Spinal cord (tissue), 10 donors: ENCODE measurements around the gene CREB3. TPM values are rescaled to one million over a fixed set of nuclear protein-coding genes. Genes with fewer than 3 reads are reported as not detected.

Experiments used
- DNase-seq, 6 donors: peaks; one replicate each; pipeline versions ENCODE4 v3.0.0 to v3.0.0-alpha.2; 2013 to 2015; ENCODE audit warnings: low spot score in 6 of 6, low read depth in 4 of 6
- H3K27ac ChIP-seq: one replicate; pipeline ENCODE4 v1.5.1; 2013; ENCODE audit warnings: low read depth, low read length, control low read depth
- H3K27me3 ChIP-seq: one replicate; pipeline ENCODE4 v1.6.1; 2013; ENCODE audit warnings: low read length; ENCODE audit not compliant: control insufficient read depth, insufficient read depth
- H3K36me3 ChIP-seq: one replicate; pipeline ENCODE4 v1.6.1; 2013; ENCODE audit warnings: low read length; ENCODE audit not compliant: control insufficient read depth, insufficient read depth
- H3K4me1 ChIP-seq: one replicate; pipeline ENCODE4 v1.6.1; 2013; ENCODE audit warnings: low read length; ENCODE audit not compliant: control insufficient read depth, insufficient read depth
- H3K4me3 ChIP-seq: one replicate; pipeline ENCODE4 v1.5.1; 2013; ENCODE audit warnings: low read depth, low read length, control low read depth
- H3K9me3 ChIP-seq: one replicate; pipeline ENCODE4 v1.6.1; 2013; ENCODE audit warnings: low read length; ENCODE audit not compliant: control insufficient read depth, insufficient read depth
- WGBS: methylation state at CpG from one replicate; pipeline ENCODE4 v1.1.5; 2013; ENCODE audit warnings: missing lambda C conversion rate; ENCODE audit not compliant: insufficient coverage; 5-methylcytosine and 5-hydroxymethylcytosine counted together
- polyA plus RNA-seq, 2 donors: library from polyadenylated mRNA; unstranded; fragments of 120-200 nt; gene quantifications; one replicate each; pipeline ENCODE4 v1.2.1, GENCODE V29; 2013; ENCODE audit not compliant: insufficient read length in 2 of 2
- total RNA-seq, 2 donors: library from RNA; depleted of rRNA in 1 of 2; stranded (reverse); fragments of 120-200 nt in 1 of 2; fragments of >200 nt in 1 of 2; gene quantifications; one replicate each; pipeline versions ENCODE4 v1.2.3 to v1.2.4, GENCODE V29; 2013 to 2014
- donor health status: healthy.

The CREB3 gene
- total and polyA plus RNA-seq, 4 donors = 29.6 to 53.6 (median 49.5) TPM

DNA sequence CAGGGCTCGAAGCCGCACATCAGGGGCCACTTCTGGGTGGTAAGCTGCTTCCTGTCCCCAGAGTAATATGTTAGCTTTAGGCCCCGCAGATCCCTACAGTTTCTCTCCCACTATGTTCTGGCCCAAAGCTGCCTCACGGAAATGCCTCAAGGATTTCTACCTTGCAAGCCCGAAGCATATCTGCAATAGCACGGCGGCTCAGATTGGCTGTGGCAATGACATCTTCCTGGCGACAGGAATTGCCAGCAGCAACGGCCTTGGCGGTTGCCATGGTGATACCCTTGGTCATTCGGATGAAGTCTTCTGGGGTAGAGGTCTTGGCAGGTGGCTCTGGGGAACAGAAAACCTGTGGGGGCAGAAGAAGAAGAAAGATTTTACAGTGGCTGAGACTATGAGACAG, 32.4 kb upstream of the CREB3 start:
- no peak for DNase-seq
- no peak overlapping the region for H3K4me3 ChIP-seq
- H3K9me3 ChIP-seq = no peaks in the 10 kb centered on the region
- H3K36me3 ChIP-seq = peaks cover 76% of the 10 kb centered on the region
- H3K27ac ChIP-seq = no peak overlapping the region
- WGBS = 78% methylated on average over 11 of the region's 11 CpGs
- H3K4me1 ChIP-seq = no peaks in the 10 kb centered on the region
- H3K27me3 ChIP-seq = no peaks in the 10 kb centered on the region

DNA sequence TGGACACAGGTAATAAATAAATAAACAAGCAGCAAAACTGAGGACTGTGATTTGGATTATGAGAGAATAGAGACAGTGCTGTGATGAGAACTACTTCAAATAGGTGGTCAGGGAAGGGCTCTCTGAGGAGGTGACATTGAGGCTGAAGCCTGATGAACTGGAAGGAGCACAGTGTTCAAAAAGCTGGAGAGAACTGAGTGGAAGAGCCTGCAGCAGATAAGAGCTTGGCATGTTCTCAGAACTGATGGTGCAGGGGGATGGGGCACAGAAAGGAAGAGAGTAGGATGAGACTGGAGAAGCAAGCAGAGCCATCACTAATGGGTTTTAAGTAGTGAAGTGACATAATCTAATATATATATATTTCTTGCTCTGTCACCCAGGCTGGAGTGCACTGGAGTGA, 31.5 kb upstream of the CREB3 start:
- Histone ChIP-seq H3K27ac (no peak overlapping the region), H3K4me1 (no peaks in the 10 kb centered on the region), H3K27me3 (no peaks in the 10 kb centered on the region), H3K4me3 (no peak overlapping the region), H3K9me3 (no peaks in the 10 kb centered on the region), H3K36me3 (peaks cover 85% of the 10 kb centered on the region)
- DNase-seq = no peak

DNA sequence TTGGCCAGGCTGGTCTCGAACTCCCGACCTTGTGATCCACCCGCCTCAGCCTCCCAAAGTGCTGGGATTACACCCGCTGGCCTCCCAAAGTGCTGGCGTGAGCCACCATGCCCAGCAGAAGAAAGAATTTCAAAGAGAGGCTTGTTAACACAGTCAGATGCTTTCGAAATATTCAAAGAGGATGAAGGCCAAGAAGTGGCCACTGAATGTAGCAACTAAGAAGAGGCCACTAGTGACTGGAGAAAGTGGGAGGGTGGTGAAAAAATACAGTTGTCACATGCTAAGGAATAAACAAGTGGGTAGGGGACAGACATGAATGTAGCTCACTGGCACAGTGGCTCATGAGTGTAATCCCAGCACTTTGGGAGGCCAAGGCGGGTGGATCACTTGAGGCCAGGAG, 29.8 kb upstream of the CREB3 start:
- peaks cover 94% of the 10 kb centered on the region for H3K36me3 ChIP-seq
- WGBS = 98% methylated on average over 6 of the region's 7 CpGs
- H3K4me3 ChIP-seq = no peak overlapping the region
- no peaks in the 10 kb centered on the region for H3K27me3 ChIP-seq
- no peak for DNase-seq
- no peaks in the 10 kb centered on the region for H3K4me1 ChIP-seq
- H3K27ac ChIP-seq = no peak overlapping the region
- H3K9me3 ChIP-seq = no peaks in the 10 kb centered on the region

DNA sequence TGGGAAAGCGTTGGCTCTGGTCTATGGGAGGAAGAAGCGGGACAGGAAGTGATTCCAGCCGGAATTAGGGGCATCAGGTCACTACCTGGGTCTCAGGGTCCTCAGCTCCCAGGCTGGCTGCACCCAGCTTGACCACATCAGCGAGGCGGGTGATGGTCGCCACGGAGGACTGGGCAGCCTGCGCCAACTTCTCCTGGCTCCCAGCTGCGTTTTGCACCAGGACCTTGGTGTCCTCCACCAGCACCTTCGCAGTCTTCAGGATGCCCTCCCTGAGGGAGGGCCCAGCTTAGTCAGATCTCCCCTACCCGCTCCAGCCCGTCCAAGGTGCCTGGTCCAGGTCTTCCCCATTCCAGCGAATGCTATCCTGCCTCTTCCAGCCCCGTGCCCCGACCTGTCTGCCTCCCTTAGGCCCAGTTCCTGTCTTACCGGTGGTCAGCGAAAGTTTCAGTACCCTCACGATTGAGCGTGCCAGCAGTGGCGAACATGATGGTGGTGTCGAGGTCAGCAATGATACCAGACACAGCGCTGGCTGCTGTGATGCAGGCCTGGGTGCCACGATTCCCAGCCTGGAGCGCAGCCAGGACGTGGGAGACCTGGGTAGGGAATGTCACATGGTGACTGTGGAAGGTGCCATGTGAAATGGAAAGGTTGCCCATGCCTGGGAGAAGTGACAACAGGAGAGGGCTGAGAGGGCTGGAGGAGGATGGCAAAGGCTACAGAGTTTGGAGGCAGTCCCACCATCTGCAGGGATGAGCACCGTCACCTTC, 28.4 kb upstream of the CREB3 start:
- H3K9me3 ChIP-seq = no peaks in the 10 kb centered on the region
- 97% methylated on average over 26 of the region's 26 CpGs for WGBS
- DNase-seq = no peak
- no peaks in the 10 kb centered on the region for H3K4me1 ChIP-seq
- peaks cover 92% of the 10 kb centered on the region for H3K36me3 ChIP-seq
- H3K4me3 ChIP-seq = no peak overlapping the region
- H3K27ac ChIP-seq = no peak overlapping the region
- no peaks in the 10 kb centered on the region for H3K27me3 ChIP-seq

GRCh38 chr9:35705372-35705771, 27.1 kb upstream of the CREB3 start:
- Histone ChIP-seq H3K4me1 (no peaks in the 10 kb centered on the region), H3K27ac (no peak overlapping the region), H3K9me3 (no peaks in the 10 kb centered on the region), H3K27me3 (no peaks in the 10 kb centered on the region), H3K36me3 (peaks cover 90% of the 10 kb centered on the region), H3K4me3 (no peak overlapping the region)
- 92% methylated on average over 7 of the region's 8 CpGs for WGBS
- no peak for DNase-seq

DNA sequence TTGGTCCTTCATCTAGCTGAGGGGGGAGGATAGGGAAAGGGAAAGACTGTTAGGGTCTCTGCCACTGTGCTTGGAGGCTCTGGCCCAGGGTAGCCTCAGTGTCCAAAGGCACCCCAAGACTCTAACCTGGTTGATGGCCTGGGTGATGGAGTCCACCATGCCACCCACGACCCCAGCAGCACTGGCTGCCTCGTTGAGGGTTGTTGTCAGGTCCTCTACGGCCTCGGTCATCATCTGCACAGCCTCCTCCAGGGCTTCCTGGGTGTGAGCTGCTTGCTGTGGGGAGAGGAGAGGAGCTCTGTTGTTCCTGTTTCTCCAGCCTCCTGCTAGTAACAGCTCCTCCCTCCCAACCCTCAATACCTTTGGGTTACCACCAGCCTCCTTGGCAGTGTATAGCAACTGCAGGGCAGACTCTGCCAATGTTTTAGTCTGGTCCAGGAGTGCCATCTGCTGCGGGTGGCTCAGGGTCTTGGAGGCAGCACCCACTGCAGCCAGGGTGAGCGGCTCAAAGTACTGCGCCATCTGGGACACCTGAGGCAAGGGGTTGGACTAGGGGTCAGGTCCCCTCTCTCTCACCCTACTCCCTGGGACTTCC, 26.5 kb upstream of the CREB3 start:
- Histone ChIP-seq H3K27ac (no peak overlapping the region), H3K4me3 (no peak overlapping the region), H3K36me3 (peaks cover 93% of the 10 kb centered on the region), H3K27me3 (no peaks in the 10 kb centered on the region), H3K4me1 (no peaks in the 10 kb centered on the region), H3K9me3 (no peaks in the 10 kb centered on the region)
- WGBS = 100% methylated on average over 6 of the region's 7 CpGs
- DNase-seq = no peak

- H3K27ac ChIP-seq = no peak overlapping the region
- WGBS = 96% methylated on average over 6 of the region's 10 CpGs
These were observed 25.5 kb upstream of the CREB3 start for GRCh38 chr9:35706951-35707350.

GRCh38 chr9:35708146-35708545, 24.3 kb upstream of the CREB3 start:
- Histone ChIP-seq H3K4me1 (no peaks in the 10 kb centered on the region), H3K9me3 (no peaks in the 10 kb centered on the region), H3K27me3 (no peaks in the 10 kb centered on the region), H3K36me3 (peaks cover 96% of the 10 kb centered on the region), H3K27ac (no peak overlapping the region), H3K4me3 (no peak overlapping the region)
- no peak for DNase-seq
- 97% methylated on average over 4 of the region's 4 CpGs for WGBS

More at GRCh38 chr9:35706951-35707350, 25.5 kb upstream of the CREB3 start:
- DNase-seq = no peak
- Histone ChIP-seq H3K4me3 (no peak overlapping the region), H3K4me1 (no peaks in the 10 kb centered on the region), H3K9me3 (no peaks in the 10 kb centered on the region), H3K27me3 (no peaks in the 10 kb centered on the region), H3K36me3 (peaks cover 96% of the 10 kb centered on the region)

- H3K36me3 ChIP-seq = peaks cover 93% of the 10 kb centered on the region
- H3K27ac ChIP-seq = no peak overlapping the region
- no peak for DNase-seq
These were observed 21.5 kb upstream of the CREB3 start for GRCh38 chr9:35710818-35711500.

More at GRCh38 chr9:35710818-35711500, 21.5 kb upstream of the CREB3 start:
- Histone ChIP-seq H3K27me3 (no peaks in the 10 kb centered on the region), H3K4me3 (no peak overlapping the region), H3K4me1 (no peaks in the 10 kb centered on the region), H3K9me3 (no peaks in the 10 kb centered on the region)
- 100% methylated on average over 1 of the region's 7 CpGs for WGBS
